Measurements from ENCODE around the gene SFN. TPM values are rescaled to one million over a fixed set of nuclear protein-coding genes. Genes with fewer than 3 reads are reported as not detected.
"Not testable (repeated sequence)": the region's sequence is repeated elsewhere in the genome, so short reads cannot be mapped to it uniquely, and the experiment has no call there.

The SFN gene
- total RNA-seq, 1 donor from 2014 or later, result 1.2 TPM

GRCh38 chr1:26861889-26862378 lies 1.0 kb upstream of the SFN start:
- intact Hi-C loops (cut with micrococcal nuclease), result loop anchor here (10.0 kb wide), 1 partner anchor 427 kb away; the partner anchor contains the start of gene DHDDS

DNA sequence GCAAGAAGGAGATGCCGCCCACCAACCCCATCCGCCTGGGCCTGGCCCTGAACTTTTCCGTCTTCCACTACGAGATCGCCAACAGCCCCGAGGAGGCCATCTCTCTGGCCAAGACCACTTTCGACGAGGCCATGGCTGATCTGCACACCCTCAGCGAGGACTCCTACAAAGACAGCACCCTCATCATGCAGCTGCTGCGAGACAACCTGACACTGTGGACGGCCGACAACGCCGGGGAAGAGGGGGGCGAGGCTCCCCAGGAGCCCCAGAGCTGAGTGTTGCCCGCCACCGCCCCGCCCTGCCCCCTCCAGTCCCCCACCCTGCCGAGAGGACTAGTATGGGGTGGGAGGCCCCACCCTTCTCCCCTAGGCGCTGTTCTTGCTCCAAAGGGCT lies 732 bp downstream of the SFN start:
- intact Hi-C loops (cut with micrococcal nuclease), result loop anchor here (2.0 to 10.0 kb wide), 3 partner anchors 31 to 429 kb away; partner anchors contain the start of gene DHDDS

- intact Hi-C loops (cut with micrococcal nuclease), result loop anchor here (1.0 to 10.0 kb wide), 11 partner anchors 12 to 430 kb away; partner anchors contain the start of genes DHDDS, GPN2, NUDC and ZDHHC18
Measured at GRCh38 chr1:26864610-26865480, 1.9 kb downstream of the SFN start.

DNA sequence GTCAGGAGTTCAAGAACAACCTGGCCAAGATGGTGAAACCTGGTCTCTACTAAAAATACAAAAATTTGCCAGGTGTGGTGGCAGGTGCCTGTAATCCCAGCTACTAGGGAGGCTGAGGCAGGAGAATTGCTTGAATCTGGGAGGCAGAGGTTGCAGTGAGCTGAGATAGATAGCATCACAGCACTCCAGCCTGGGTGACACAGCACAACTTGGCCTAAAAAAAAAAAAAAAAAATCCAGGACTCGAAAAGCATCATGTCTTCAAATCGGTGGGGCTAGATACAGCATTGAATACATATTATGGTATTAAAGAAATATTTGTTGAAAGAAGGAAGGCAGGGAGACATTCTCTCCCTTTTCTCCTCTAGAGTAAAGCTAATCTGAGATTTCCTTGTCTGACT lies 10.1 kb downstream of the SFN start:
- intact Hi-C loops (cut with micrococcal nuclease), result not testable (repeated sequence)

GRCh38 chr1:26874896-26875295 lies 11.9 kb downstream of the SFN start:
- intact Hi-C loops (cut with micrococcal nuclease), result loop anchor here (5.0 kb wide), 2 partner anchors 173 to 373 kb away; no protein-coding TSS in a partner anchor

- intact Hi-C loops (cut with micrococcal nuclease), result loop anchor here (5.0 kb wide), 2 partner anchors 175 to 375 kb away; no protein-coding TSS in a partner anchor
Measured at GRCh38 chr1:26877326-26877725, 14.4 kb downstream of the SFN start.

DNA sequence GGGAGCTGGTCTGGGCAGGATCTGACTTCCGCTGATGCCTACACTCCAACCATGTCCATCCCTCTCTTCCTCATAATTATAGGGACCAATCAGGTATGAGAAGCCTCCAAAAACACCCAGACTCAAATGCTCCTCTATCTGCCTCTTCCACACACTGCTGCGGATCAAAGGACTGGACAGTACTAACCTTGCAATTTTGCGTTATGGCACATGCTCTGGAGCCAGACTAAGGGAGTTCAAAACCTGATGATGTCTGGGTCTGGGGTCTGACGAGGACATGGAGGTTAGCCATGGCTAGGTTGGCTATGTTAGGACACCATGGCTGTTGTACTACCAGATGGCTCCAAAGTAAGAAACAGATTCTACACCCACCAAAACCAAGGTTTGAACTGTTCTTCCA lies 16.8 kb downstream of the SFN start:
- intact Hi-C loops (cut with micrococcal nuclease), result loop anchor here (5.0 kb wide), 2 partner anchors 177 to 377 kb away; no protein-coding TSS in a partner anchor

DNA sequence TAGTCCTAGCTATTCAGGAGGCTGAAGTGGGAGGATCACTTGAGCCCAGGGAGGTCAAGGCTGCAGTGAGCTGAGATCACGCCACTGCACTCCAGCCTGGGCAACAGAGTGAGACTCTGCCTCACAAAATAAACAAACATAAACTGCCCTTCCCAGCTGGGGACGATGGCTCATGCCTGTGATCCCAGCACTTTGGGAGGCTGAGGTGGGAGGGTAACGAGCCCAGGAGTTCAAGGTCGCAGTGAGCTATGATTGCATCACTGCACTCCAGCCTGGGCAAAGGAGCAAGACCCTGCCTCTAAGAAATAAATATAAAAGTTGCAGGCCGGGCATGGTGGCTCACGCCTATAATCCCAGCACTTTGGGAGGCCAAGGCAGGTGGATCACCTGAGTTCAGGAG lies 18.7 kb downstream of the SFN start:
- intact Hi-C loops (cut with micrococcal nuclease), result not testable (repeated sequence)

GRCh38 chr1:26882696-26883463 lies 19.9 kb downstream of the SFN start:
- intact Hi-C loops (cut with micrococcal nuclease), result no loop called here

GRCh38 chr1:26887125-26887524 lies 24.2 kb downstream of the SFN start:
- intact Hi-C loops (cut with micrococcal nuclease), result no loop called here

DNA sequence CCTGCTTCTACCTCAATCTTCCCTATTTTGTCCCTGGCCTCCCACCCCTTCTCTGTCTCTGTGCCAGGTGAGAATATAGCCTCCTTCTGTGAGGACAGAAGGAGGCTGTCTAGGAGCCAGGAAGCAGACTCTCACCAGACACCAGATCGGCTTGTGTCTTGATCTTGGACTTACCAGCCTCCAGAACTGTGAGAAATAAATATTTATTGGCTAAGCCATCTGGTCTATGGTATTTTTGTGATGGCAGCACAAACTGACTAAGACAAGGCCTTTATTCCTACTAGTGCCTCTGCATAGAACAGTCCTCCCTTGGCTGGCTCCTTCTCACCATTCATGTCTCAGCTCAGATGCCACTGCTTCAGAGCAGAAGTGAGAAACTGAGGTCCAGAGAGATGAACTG lies 25.3 kb downstream of the SFN start:
- intact Hi-C loops (cut with micrococcal nuclease), result no loop called here

DNA sequence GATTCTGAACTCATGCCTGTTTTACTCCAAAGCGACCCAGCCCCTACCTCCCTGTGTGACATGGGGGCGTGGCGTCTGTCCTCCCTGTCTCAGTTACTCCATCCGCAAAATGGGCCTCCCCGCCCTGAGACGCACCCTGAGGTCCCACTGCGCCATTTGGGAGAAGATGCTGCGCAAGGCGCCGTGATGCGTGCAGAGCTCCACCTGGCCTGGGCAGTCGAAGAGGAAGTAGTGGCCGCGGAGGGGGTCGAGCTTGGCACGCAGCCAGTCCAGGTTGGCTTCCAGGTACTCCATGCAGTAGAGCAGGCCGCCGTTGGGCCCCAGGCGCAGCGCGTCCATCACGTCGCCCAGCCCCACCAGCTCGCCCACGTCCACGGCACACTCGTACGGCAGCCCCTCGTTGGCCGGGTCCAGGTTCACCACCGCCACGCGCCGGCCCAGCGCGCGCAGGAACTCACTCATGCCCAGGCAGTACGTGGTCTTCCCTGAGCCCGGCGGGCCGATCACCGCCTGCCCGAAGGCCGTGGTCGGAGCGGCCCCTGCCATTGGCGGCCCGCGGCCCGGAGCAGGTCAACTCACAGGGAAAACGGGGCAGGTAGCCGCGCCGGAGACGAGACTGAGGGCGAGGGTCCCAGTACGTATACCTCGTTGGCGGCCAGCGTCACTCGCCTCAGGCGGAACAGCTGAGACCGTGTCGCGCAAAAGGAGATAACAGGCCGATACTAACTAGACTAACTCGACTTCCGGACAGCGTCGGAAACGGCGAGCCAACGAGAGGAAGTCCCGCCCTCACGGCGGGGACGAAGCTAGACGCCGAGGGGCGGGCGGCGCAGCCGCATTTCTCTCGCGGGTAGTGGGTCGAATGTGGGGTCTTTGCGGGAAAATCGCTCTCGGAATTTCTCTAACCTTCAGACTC lies 26.9 kb downstream of the SFN start, which contains the start of gene GPN2:
Gene GPN2, minus strand, starts transcription at position 733 of the 916 bp plus-strand sequence. Its CDS starts 187 bp downstream, at position 546.
- intact Hi-C loops (cut with micrococcal nuclease), result loop anchor here (1.0 to 10.0 kb wide), 8 partner anchors 10 to 985 kb away; partner anchors contain the start of genes GPATCH3, NUDC, STMN1 and WDTC1

- intact Hi-C loops (cut with micrococcal nuclease), result loop anchor here (1.0 to 10.0 kb wide), 8 partner anchors 10 to 986 kb away; partner anchors contain the start of genes GPATCH3, NUDC, STMN1 and WDTC1
Measured at GRCh38 chr1:26890467-26890796, 27.5 kb downstream of the SFN start.

- intact Hi-C loops (cut with micrococcal nuclease), result loop anchor here (10.0 kb wide), 1 partner anchor 989 kb away; the partner anchor contains the start of gene STMN1
Measured at GRCh38 chr1:26894263-26894662, 31.3 kb downstream of the SFN start.

GRCh38 chr1:26897351-26897750 lies 34.4 kb downstream of the SFN start:
- intact Hi-C loops (cut with micrococcal nuclease), result loop anchor here (10.0 kb wide), 1 partner anchor 993 kb away; the partner anchor contains the start of gene STMN1

GRCh38 chr1:26900001-26900814 lies 37.3 kb downstream of the SFN start, which contains the start of gene GPATCH3:
GPATCH3 (minus strand) TSS chr1:26900467; CDS start chr1:26900442, 25 bp downstream.
- intact Hi-C loops (cut with micrococcal nuclease), result loop anchor here (1.0 to 5.0 kb wide), 3 partner anchors 10 to 92 kb away; partner anchors contain the start of genes GPN2, NUDC and TRNP1

GRCh38 chr1:26900815-26901511 lies 38.0 kb downstream of the SFN start:
- intact Hi-C loops (cut with micrococcal nuclease), result loop anchor here (1.0 to 5.0 kb wide), 3 partner anchors 11 to 91 kb away; partner anchors contain the start of genes GPN2, NUDC and TRNP1
